Neural crest cell (in vitro differentiated cells): Measurements from ENCODE around the gene CALML3. TPM values are rescaled to one million over a fixed set of nuclear protein-coding genes. Genes with fewer than 3 reads are reported as not detected.

Experiments
- DNase-seq: peaks from one replicate; pipeline ENCODE4 v3.0.0; 2021; ENCODE audit warnings: low read depth, mixed read lengths, low spot score
- H3K27ac Mint-ChIP-seq: one replicate; pipeline ENCODE4 v1.8.0; 2021; ENCODE audit warnings: mild to moderate bottlenecking, mixed read lengths; ENCODE audit not compliant: unreplicated experiment
- H3K27me3 Mint-ChIP-seq: 2 replicates; pipeline ENCODE4 v1.8.0; 2021; ENCODE audit warnings: low read depth, mild to moderate bottlenecking, mixed read lengths
- H3K36me3 Mint-ChIP-seq: 2 replicates; pipeline ENCODE4 v1.8.0; 2021; ENCODE audit warnings: low read depth, mild to moderate bottlenecking, mixed read lengths
- H3K4me1 Mint-ChIP-seq: 2 replicates; pipeline ENCODE4 v1.8.0; 2021; ENCODE audit warnings: mixed read lengths
- H3K4me3 Mint-ChIP-seq: one replicate; pipeline ENCODE4 v1.8.0; 2021; ENCODE audit warnings: mild to moderate bottlenecking, mixed read lengths
- H3K9me3 Mint-ChIP-seq: 2 replicates; pipeline ENCODE4 v1.8.0; 2021; ENCODE audit warnings: mixed read lengths
- total RNA-seq: library from RNA; stranded (reverse); gene quantifications from 2 replicates; pipeline ENCODE4 v1.2.1, GENCODE V29; 2021
- TF ChIP-seq, protein P1 (sequence below): fragments of 200-600 bp; sonication (generic); conservative IDR thresholded peaks from 2 replicates; pipeline ENCODE4 v1.5.0; 2021; ENCODE audit warnings: antibody characterized with exemption, mild to moderate bottlenecking

The CALML3 gene
- total RNA-seq, 1 donor from 2014 or later: not detected

DNA sequence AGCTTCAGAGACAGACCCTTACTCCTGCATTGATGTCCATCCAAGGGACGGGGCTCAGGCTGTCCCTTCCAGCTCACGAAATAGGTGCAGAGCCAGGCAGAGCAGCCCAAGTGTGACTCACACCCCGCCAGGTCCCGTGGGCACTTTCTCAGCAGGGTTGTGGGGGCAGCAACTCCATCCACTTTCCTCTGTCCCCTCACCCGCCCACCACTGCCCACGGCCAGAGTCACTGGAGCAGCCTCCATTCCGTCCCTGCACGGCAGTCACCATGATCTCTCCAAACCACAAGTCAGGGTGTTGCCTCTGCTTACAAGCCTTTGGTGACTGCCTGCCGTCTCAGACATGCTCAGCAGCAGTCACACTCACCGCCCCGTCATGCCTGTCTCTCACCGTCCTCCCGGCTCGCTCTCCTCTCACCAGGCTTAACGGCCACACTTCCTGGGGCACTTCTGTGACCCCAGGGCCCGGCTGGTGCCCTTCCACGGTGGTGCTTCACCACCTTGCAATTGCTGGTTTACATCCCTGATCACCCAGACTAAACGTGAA, 39.3 kb downstream of the CALML3 start:
- H3K36me3 Mint-ChIP-seq: no peaks in the 10 kb centered on the region
- no peak for DNase-seq
- H3K27ac Mint-ChIP-seq: peak overlapping the region; percentile 94
- H3K9me3 Mint-ChIP-seq: peaks cover 3% of the 10 kb centered on the region
- TF ChIP-seq, protein P1, sequence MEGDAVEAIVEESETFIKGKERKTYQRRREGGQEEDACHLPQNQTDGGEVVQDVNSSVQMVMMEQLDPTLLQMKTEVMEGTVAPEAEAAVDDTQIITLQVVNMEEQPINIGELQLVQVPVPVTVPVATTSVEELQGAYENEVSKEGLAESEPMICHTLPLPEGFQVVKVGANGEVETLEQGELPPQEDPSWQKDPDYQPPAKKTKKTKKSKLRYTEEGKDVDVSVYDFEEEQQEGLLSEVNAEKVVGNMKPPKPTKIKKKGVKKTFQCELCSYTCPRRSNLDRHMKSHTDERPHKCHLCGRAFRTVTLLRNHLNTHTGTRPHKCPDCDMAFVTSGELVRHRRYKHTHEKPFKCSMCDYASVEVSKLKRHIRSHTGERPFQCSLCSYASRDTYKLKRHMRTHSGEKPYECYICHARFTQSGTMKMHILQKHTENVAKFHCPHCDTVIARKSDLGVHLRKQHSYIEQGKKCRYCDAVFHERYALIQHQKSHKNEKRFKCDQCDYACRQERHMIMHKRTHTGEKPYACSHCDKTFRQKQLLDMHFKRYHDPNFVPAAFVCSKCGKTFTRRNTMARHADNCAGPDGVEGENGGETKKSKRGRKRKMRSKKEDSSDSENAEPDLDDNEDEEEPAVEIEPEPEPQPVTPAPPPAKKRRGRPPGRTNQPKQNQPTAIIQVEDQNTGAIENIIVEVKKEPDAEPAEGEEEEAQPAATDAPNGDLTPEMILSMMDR: no peak
- peaks cover 26% of the 10 kb centered on the region for H3K4me1 Mint-ChIP-seq
- H3K4me3 Mint-ChIP-seq: no peak overlapping the region
- H3K27me3 Mint-ChIP-seq: no peaks in the 10 kb centered on the region

DNA sequence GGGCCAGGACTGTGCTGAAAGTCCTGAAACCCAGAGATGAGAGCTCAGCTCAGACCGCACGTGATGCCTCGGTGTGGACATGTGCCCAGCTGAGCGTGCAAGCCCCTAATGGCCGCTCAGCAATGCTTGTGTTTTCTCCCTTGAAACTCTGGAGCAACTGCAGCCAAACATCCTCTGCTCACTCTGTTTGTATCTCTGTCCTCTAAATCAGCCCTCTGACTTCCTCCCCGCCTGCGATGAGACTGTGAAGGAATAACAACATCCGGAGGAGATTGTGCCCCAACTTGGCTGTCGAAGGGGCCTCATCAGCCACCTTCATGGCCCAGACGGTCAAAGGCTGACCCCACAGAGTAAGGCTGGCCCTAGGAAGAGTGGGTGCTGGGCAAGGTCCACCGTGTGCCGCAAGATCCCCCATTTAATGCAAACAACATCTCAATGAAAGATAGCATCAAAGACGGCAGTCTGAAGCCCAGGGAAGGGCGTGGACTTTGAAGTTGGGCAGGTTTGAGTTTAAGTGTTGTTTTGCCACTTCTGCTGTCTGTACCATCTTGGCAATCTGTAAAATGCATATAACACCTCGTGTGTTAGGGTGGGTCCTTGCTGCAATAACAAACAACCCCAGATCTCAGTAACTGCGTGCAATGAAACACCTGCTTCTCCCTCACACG, 39.9 kb downstream of the CALML3 start:
- no peak for DNase-seq
- no peak overlapping the region for H3K27ac Mint-ChIP-seq
- no peaks in the 10 kb centered on the region for H3K27me3 Mint-ChIP-seq

DNA sequence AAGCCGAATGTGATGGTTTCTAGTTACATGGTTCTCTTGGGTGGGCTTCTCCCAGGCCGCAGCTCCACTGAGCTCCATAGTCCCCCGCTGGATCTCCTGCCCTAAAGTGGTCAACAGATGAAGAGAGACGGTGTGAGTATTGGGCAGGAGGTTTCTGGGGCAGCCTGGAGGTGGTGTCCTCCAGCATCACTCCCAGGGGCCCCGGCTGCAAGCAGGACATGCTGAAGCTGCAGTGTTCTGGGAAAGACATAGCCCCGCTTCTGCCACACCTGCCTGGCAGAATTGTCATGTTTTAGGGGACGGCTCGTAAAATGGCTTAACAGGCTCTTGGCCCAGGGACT, 40.4 kb downstream of the CALML3 start:
- TF ChIP-seq, protein P1: no peak
- Mint-ChIP-seq H3K27ac (no peak overlapping the region), H3K27me3 (no peaks in the 10 kb centered on the region), H3K4me3 (no peak overlapping the region), H3K4me1 (peaks cover 17% of the 10 kb centered on the region), H3K9me3 (peaks cover 3% of the 10 kb centered on the region), H3K36me3 (no peaks in the 10 kb centered on the region)
- no peak for DNase-seq

More for the DNA sequence above, 39.9 kb downstream of the CALML3 start:
- Mint-ChIP-seq H3K9me3 (peaks cover 3% of the 10 kb centered on the region), H3K4me3 (no peak overlapping the region), H3K36me3 (no peaks in the 10 kb centered on the region), H3K4me1 (peaks cover 22% of the 10 kb centered on the region)
- TF ChIP-seq, protein P1: no peak

DNA sequence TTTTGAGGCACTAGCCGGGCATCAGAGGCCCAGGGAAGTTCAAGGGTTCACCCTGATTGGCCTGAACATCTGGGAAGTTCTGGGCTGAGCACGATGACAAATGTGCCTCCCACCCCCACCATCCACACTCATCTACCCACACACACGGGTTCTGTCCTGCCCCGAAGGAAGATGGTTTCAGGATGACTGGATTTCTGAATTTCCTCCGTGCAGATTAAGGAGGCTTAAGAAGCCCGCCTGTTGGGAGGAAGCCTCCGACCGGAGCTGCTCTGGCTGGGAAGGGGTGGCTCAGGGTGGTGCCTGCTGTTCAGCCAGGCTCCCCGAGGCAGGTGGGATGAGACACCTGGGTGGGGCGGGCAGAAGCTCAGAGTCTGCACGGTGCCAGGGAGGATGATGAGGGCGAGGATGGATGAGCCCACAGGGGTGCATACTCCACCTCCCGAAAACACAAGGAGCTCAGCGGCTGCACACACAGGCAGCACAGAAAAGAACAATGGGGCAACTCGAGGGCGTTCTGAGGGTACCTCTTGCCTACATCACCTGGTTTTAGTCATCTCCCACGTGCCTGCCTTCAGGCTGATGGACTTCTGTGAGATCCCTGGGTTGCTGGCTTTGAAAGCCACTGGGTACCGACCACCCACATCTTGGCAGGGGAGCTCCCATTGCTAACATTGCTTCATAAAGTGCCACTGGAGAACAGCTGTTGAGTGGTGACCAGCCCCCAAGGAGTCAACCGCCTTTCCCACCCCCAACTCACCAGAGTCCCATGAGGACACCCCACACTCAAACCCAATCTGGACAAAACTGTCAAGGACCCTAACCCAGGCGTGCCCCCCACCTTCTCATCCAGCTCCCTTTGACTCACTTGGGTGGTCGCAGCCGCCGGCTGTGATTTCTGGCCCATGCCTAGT, 41.2 kb downstream of the CALML3 start:
- DNase-seq: no peak
- Mint-ChIP-seq H3K9me3 (peaks cover 3% of the 10 kb centered on the region), H3K36me3 (no peaks in the 10 kb centered on the region), H3K27me3 (no peaks in the 10 kb centered on the region), H3K4me3 (no peak overlapping the region), H3K4me1 (peaks cover 12% of the 10 kb centered on the region), H3K27ac (no peak overlapping the region)
- TF ChIP-seq, protein P1: no peak

DNA sequence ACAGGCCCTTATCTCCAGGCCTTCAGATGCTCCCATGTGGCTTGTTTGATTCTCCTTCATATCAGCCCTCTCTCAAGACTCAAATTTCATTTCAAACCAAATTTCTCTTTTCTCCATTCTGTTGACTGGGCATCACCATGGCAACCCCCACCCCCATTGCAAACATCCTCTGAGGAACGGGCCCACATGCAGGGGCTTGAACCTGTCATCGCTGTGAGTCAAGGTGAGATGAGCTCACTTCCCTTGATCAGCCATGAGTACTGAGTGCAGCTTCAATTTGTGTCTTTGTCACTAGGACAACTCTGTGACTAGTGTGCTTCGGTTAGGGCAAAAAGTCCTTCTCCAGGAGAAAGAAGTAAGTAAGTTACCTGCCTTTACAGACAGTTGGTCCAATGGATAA, 41.9 kb downstream of the CALML3 start:
- no peak for DNase-seq
- no peak overlapping the region for H3K4me3 Mint-ChIP-seq
- peaks cover 12% of the 10 kb centered on the region for H3K4me1 Mint-ChIP-seq
- H3K36me3 Mint-ChIP-seq: no peaks in the 10 kb centered on the region
- no peaks in the 10 kb centered on the region for H3K27me3 Mint-ChIP-seq
- peaks cover 3% of the 10 kb centered on the region for H3K9me3 Mint-ChIP-seq
- H3K27ac Mint-ChIP-seq: no peak overlapping the region
- TF ChIP-seq, protein P1: no peak
